Measurements from ENCODE around the gene PRR15L. TPM values are rescaled to one million over a fixed set of nuclear protein-coding genes. Genes with fewer than 3 reads are reported as not detected.

Gene PRR15L
- total RNA-seq, 3 donors from 2014 or later, result 38.7 to 105 TPM; not detected in 1

DNA sequence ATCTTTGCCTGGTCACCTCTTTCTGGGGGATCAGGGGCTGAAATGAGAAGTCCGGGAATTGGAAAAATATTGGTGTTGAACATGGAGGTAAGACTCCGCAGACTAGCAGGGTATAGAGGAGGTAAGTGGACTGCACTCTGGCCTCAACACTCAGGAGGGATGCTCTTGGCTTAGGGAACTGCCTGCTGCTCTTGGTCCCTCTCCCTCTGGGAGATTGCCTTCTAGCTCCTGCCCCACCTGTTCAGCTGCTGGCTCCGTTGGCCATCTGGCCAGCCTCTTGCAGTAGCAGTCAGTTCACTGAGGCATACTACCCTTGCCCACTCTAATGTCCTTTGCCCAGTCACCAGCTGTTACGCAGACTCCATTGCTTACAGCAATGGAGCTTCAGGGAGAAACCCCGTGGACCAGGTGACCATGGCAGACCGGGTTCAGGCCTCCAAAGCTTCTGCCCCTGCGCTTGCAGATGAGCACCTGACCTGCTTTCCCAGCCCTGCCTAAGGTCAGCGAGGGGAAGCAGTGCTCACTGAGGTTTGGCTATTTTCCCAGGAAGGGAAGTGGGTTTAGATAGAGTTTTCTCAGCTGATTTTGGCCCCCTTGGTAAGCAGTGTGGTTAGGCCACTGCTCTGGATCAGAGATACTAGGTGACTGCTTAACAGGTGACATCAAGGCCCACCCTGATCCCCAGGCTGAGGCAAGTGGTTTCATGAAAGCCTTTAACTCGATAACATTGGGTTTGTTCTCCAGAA, 25.1 kb upstream of the PRR15L start:
- intact Hi-C loops (cut with DNase I; ENCODE audit: low total_unique reads), result no loop called here
- no peak for DNase-seq (ENCODE audit: low spot score in 2 of 2)
- TF ChIP-seq POLR2AphosphoS5 (IDR thresholded peaks at IDR 0.05), result no peak
- no peak for TF ChIP-seq POLR2A (IDR thresholded peaks at IDR 0.05)
- TF ChIP-seq, protein P1, sequence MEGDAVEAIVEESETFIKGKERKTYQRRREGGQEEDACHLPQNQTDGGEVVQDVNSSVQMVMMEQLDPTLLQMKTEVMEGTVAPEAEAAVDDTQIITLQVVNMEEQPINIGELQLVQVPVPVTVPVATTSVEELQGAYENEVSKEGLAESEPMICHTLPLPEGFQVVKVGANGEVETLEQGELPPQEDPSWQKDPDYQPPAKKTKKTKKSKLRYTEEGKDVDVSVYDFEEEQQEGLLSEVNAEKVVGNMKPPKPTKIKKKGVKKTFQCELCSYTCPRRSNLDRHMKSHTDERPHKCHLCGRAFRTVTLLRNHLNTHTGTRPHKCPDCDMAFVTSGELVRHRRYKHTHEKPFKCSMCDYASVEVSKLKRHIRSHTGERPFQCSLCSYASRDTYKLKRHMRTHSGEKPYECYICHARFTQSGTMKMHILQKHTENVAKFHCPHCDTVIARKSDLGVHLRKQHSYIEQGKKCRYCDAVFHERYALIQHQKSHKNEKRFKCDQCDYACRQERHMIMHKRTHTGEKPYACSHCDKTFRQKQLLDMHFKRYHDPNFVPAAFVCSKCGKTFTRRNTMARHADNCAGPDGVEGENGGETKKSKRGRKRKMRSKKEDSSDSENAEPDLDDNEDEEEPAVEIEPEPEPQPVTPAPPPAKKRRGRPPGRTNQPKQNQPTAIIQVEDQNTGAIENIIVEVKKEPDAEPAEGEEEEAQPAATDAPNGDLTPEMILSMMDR (IDR thresholded peaks at IDR 0.05), result no peak
- H3K27me3 ChIP-seq, result no peaks in the 10 kb centered on the region
- H3K9me3 ChIP-seq, result no peaks in the 10 kb centered on the region
- H3K27ac ChIP-seq, result no peak overlapping the region
- no peaks in the 10 kb centered on the region for H3K36me3 ChIP-seq
- H3K4me1 ChIP-seq, result no peaks in the 10 kb centered on the region
- no peak overlapping the region for H3K4me3 ChIP-seq

DNA sequence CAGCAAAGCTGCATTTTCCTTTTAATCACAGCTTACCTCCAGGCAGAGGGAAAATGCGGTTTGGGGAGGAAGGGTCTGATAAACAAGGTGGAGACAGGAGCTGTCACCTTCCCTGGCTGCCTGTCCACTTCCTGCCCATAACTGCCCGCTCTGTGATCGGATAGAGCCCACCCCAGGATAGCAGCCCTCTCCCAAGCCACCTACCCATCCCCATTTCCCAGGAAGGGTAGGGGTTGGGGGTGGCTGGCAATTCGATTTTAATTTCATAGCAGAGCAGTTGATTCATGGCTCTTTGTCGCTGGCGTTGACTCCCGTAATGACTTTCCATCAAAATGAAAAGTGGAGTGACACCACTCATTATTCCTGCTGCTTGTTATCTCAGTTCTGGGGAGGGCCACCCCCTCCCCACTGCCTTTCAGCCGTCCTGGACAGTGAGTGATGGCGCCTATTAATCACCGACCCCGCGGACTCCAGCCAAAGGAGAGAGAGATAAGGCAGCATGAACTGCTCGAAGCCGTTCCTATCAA, 24.5 kb upstream of the PRR15L start:
- H3K4me1 ChIP-seq, result no peaks in the 10 kb centered on the region
- intact Hi-C loops (cut with DNase I; ENCODE audit: low total_unique reads), result no loop called here
- H3K27me3 ChIP-seq, result no peaks in the 10 kb centered on the region
- H3K36me3 ChIP-seq, result no peaks in the 10 kb centered on the region
- no peak for TF ChIP-seq POLR2AphosphoS5 (IDR thresholded peaks at IDR 0.05)
- TF ChIP-seq, protein P1 (IDR thresholded peaks at IDR 0.05), result no peak
- TF ChIP-seq POLR2A (IDR thresholded peaks at IDR 0.05), result no peak
- H3K9me3 ChIP-seq, result no peaks in the 10 kb centered on the region
- DNase-seq (ENCODE audit: low spot score in 2 of 2), result no peak
- H3K4me3 ChIP-seq, result no peak overlapping the region
- H3K27ac ChIP-seq, result no peak overlapping the region

DNA sequence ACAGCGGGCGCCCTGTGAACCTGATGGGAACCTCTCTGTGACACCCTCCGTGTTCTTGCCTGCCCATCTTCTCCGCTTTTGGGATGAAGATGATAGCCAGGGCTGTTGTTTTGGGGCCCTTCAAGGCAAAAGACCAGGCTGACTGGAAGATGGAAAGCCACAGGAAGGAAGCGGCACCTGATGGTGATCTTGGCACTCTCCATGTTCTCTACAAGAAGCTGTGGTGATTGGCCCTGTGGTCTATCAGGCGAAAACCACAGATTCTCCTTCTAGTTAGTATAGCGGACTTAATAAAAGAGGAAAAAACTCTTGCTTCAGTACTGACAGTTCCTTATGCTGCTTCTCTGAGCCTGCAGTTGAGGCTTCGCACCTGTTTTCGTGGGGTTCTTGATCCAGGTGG, 23.8 kb upstream of the PRR15L start:
- no peaks in the 10 kb centered on the region for H3K36me3 ChIP-seq
- no peak for DNase-seq (ENCODE audit: low spot score in 2 of 2)
- H3K4me3 ChIP-seq, result no peak overlapping the region
- H3K27me3 ChIP-seq, result no peaks in the 10 kb centered on the region
- no peak overlapping the region for H3K27ac ChIP-seq
- no peaks in the 10 kb centered on the region for H3K4me1 ChIP-seq
- intact Hi-C loops (cut with DNase I; ENCODE audit: low total_unique reads), result no loop called here
- TF ChIP-seq, protein P1 (IDR thresholded peaks at IDR 0.05), result no peak
- TF ChIP-seq POLR2A (IDR thresholded peaks at IDR 0.05), result no peak
- no peak for TF ChIP-seq POLR2AphosphoS5 (IDR thresholded peaks at IDR 0.05)
- no peaks in the 10 kb centered on the region for H3K9me3 ChIP-seq

DNA sequence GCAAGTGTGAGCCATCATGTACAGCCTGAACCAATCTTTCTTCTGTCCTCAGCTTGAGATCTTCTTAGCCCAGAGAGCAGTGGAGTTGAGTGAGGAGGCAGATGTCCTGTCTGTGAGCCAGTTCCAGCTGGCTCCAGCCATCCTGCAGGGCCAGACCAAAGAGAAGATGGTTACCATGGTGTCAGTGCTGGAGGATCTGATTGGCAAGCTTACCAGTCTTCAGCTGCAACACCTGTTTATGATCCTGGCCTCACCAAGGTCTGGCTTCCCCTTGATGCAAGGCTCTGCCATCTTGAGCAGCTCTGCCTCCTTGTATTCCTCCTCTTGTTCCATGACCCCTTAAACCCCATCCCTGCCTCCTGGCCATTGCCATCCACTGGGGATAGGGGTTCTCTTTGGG, 22.9 kb upstream of the PRR15L start:
- TF ChIP-seq POLR2A (IDR thresholded peaks at IDR 0.05) (no peak), POLR2AphosphoS5 (IDR thresholded peaks at IDR 0.05) (no peak)
- TF ChIP-seq, protein P1 (IDR thresholded peaks at IDR 0.05), result no peak
- intact Hi-C loops (cut with DNase I; ENCODE audit: low total_unique reads), result no loop called here
- no peaks in the 10 kb centered on the region for H3K9me3 ChIP-seq
- H3K27ac ChIP-seq, result no peak overlapping the region
- no peaks in the 10 kb centered on the region for H3K27me3 ChIP-seq
- no peaks in the 10 kb centered on the region for H3K36me3 ChIP-seq
- no peak overlapping the region for H3K4me3 ChIP-seq
- no peak for DNase-seq (ENCODE audit: low spot score in 2 of 2)
- no peaks in the 10 kb centered on the region for H3K4me1 ChIP-seq

DNA sequence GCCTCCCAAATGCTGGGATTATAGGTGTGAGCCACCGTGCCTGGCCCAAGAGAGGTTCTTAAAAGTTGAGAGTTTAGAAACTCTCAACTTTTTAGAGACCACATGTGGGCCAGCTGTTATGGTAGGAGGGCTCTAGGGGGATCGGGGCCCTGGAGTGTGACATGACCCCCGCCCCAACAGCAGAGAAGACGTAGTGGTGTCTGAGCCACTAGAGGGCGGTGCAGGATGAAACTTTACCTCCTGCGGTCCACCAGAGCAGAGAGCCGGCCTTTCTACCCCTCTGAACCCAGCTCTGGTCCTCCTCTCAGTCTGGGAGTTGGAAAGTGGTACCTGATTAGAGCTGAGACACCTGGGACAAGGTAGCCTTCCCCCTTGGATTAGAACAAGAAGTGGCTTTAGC, 20.6 kb upstream of the PRR15L start:
- Histone ChIP-seq H3K36me3 (no peaks in the 10 kb centered on the region), H3K9me3 (no peaks in the 10 kb centered on the region), H3K4me3 (no peak overlapping the region), H3K4me1 (no peaks in the 10 kb centered on the region), H3K27ac (no peak overlapping the region), H3K27me3 (no peaks in the 10 kb centered on the region)
- DNase-seq (ENCODE audit: low spot score in 2 of 2), result no peak
- no peak for TF ChIP-seq POLR2AphosphoS5 (IDR thresholded peaks at IDR 0.05)
- TF ChIP-seq, protein P1 (IDR thresholded peaks at IDR 0.05), result peak; percentile 29 to 65 (median 52)
- intact Hi-C loops (cut with DNase I; ENCODE audit: low total_unique reads), result no loop called here

Data from breast epithelium (tissue), 4 donors.